SJSA1 (cell line): Measurements from ENCODE around the gene ACSS2. TPM values are rescaled to one million over a fixed set of nuclear protein-coding genes. Genes with fewer than 3 reads are reported as not detected.
"Not testable (repeated sequence)": the region's sequence is repeated elsewhere in the genome, so short reads cannot be mapped to it uniquely, and the experiment has no call there.

Experiments used
- DNase-seq, 2 experiments: peaks; one replicate each; pipeline ENCODE4 v3.0.0-alpha.2; 2015 to 2020; ENCODE audit warnings: low spot score in 2 of 2, low read depth in 1 of 2
- H3K27ac ChIP-seq: fragments of 250-450 bp; sonication (Bioruptor Pico); 2 replicates; pipeline ENCODE4 v1.5.1; 2020; ENCODE audit warnings: mild to moderate bottlenecking, moderate library complexity
- H3K27me3 ChIP-seq: fragments of 250-450 bp; sonication (Bioruptor Pico); replicated peaks from 2 replicates; pipeline ENCODE4 v1.5.1; 2020; ENCODE audit warnings: mild to moderate bottlenecking, moderate library complexity
- H3K36me3 ChIP-seq: fragments of 250-450 bp; sonication (Bioruptor Pico); 2 replicates; pipeline ENCODE4 v1.5.1; 2020; ENCODE audit warnings: mild to moderate bottlenecking
- H3K4me1 ChIP-seq: fragments of 250-450 bp; sonication (Bioruptor Pico); replicated peaks from 2 replicates; pipeline ENCODE4 v1.6.1; 2021; ENCODE audit warnings: mild to moderate bottlenecking
- H3K4me3 ChIP-seq: fragments of 250-450 bp; sonication (Bioruptor Pico); 2 replicates; pipeline ENCODE4 v1.5.1; 2020; ENCODE audit warnings: mild to moderate bottlenecking
- H3K9me3 ChIP-seq: fragments of 250-450 bp; sonication (Bioruptor Pico); replicated peaks from 2 replicates; pipeline ENCODE4 v1.5.1; 2020; ENCODE audit warnings: mild to moderate bottlenecking
- total RNA-seq: library from RNA; depleted of rRNA; stranded (reverse); fragments of >200 nt; shearing (Covaris generic); gene quantifications from 2 replicates; pipeline ENCODE4 v1.2.3, GENCODE V29; 2014

ACSS2 gene
- total RNA-seq, 1 experiment from 2014 or later: 26.1 TPM

GRCh38 chr20:34883087-34883688 is 6.8 kb downstream of the ACSS2 start:
- Histone ChIP-seq H3K27ac (no peak overlapping the region), H3K36me3 (peaks cover 17% of the 10 kb centered on the region), H3K4me1 (0 out of 2 replicates have a peak, but pooled peaks cover 3% of the 10 kb centered on the region), H3K27me3 (no peaks in the 10 kb centered on the region), H3K4me3 (no peak overlapping the region), H3K9me3 (no peaks in the 10 kb centered on the region)
- DNase-seq: no peak

- Histone ChIP-seq H3K27me3 (no peaks in the 10 kb centered on the region), H3K4me1 (0 out of 2 replicates have a peak, but pooled peaks cover 3% of the 10 kb centered on the region), H3K4me3 (no peak overlapping the region)
These were observed 7.4 kb downstream of the ACSS2 start for GRCh38 chr20:34883809-34884208.

GRCh38 chr20:34884260-34884659 is 7.8 kb downstream of the ACSS2 start:
- Histone ChIP-seq H3K4me3 (no peak overlapping the region), H3K9me3 (no peaks in the 10 kb centered on the region), H3K36me3 (peaks cover 17% of the 10 kb centered on the region)

More at GRCh38 chr20:34883809-34884208, 7.4 kb downstream of the ACSS2 start:
- Histone ChIP-seq H3K9me3 (no peaks in the 10 kb centered on the region), H3K27ac (no peak overlapping the region), H3K36me3 (peaks cover 17% of the 10 kb centered on the region)
- no peak for DNase-seq

DNA sequence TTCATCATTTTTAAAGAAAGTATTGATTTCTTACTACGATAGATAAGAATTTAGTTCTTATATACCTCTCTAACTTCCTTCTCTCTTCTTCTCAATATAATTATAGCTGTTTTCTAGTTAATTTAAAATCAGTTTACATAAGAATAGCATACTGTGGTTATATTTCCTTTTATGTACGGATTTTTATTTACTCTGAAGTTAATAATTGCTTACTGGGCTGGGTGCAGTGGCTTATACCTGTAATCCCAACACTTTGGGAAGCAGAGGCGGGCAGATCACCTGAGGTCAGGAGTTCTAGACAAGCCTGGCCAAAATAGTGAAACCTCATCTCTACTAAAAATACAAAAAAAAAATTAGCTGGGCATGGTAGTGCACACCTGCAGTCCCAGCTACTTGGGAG is 9.7 kb downstream of the ACSS2 start:
- Histone ChIP-seq H3K27ac (no peak overlapping the region), H3K27me3 (no peaks in the 10 kb centered on the region), H3K4me1 (peaks cover 5% of the 10 kb centered on the region), H3K9me3 (no peaks in the 10 kb centered on the region), H3K36me3 (peaks cover 17% of the 10 kb centered on the region), H3K4me3 (no peak overlapping the region)
- no peak for DNase-seq

More at GRCh38 chr20:34884260-34884659, 7.8 kb downstream of the ACSS2 start:
- H3K4me1 ChIP-seq: 0 out of 2 replicates have a peak, but pooled peaks cover 3% of the 10 kb centered on the region
- H3K27me3 ChIP-seq: no peaks in the 10 kb centered on the region
- no peak for DNase-seq
- no peak overlapping the region for H3K27ac ChIP-seq

GRCh38 chr20:34887023-34887422 is 10.6 kb downstream of the ACSS2 start:
- H3K27me3 ChIP-seq: no peaks in the 10 kb centered on the region
- H3K4me1 ChIP-seq: peaks cover 11% of the 10 kb centered on the region
- H3K27ac ChIP-seq: no peak overlapping the region
- no peak for DNase-seq
- no peak overlapping the region for H3K4me3 ChIP-seq
- peaks cover 20% of the 10 kb centered on the region for H3K36me3 ChIP-seq
- no peaks in the 10 kb centered on the region for H3K9me3 ChIP-seq

GRCh38 chr20:34888468-34888867 is 12.1 kb downstream of the ACSS2 start:
- H3K27ac ChIP-seq: no peak overlapping the region
- no peak for DNase-seq
- peaks cover 13% of the 10 kb centered on the region for H3K36me3 ChIP-seq
- no peaks in the 10 kb centered on the region for H3K9me3 ChIP-seq
- peaks cover 11% of the 10 kb centered on the region for H3K4me1 ChIP-seq
- no peak overlapping the region for H3K4me3 ChIP-seq
- H3K27me3 ChIP-seq: no peaks in the 10 kb centered on the region

DNA sequence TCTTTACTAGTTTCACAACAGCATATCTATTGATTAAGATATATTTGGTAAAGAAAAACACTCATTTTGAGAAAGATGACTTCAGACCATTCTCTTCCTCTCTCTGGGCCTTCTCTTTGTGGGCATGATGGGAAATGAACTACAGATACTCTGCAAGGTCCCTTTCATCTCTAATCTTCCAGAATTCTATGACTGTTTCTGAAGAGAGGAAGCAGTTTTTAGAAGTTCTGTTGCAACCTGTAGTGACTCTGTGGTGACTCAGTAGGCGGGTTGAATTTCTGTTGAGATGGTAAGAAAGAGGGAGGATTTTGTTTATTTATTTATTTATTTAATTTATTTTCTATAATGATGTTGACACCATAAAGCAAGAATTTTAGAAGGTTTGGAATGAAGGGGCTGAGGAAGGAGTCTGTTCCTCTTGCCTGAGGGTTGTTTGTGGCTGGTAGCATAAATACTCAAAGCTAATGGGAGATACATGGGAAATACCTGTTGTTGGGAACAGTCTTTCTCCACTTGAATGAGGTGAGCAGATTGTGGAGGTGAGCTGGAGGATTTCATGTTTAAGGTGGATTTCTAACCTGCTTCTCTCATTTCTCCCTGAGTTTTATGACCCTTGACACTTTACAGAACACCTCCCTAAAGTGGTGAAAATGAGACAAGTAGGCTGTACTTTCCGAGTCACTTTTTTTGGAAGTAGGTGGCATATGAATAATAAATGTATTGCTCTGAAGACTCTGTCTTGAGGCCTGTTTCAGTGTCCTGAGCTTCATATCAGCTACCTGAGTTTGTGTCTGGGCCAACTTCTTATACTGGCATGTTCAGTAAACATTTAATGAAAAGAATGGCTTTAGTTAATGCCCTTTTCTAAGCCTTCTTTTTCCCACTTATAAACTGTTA is 15.0 kb downstream of the ACSS2 start:
- Histone ChIP-seq H3K4me1 (peaks cover 11% of the 10 kb centered on the region), H3K27me3 (no peaks in the 10 kb centered on the region), H3K4me3 (no peak overlapping the region), H3K9me3 (no peaks in the 10 kb centered on the region), H3K36me3 (peaks cover 3% of the 10 kb centered on the region; the same call in 1 of the 2 replicates), H3K27ac (no peak overlapping the region)
- DNase-seq: no peak

DNA sequence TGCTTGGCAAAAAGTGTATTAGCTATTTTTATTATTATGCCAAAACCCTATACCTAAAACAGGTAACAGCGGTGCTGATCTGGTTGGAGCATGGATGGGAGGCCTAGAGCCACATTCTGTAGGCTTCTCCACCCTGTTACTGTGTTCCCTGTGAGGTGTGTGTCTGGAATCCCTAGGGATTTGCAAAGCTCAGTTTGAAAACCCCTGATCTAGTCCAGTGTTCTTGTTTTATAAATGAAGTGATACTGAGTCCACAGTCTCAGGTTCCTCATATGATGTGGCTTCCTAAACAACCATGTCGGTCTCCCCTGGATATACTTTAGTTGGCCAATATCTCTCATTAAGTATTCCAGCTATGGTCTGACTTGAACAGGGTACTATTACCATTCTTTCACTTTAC is 16.3 kb downstream of the ACSS2 start:
- H3K36me3 ChIP-seq: 0 out of 2 replicates have a peak, but pooled peaks cover 3% of the 10 kb centered on the region
- no peaks in the 10 kb centered on the region for H3K9me3 ChIP-seq
- no peak overlapping the region for H3K4me3 ChIP-seq
- no peak overlapping the region for H3K27ac ChIP-seq
- DNase-seq: no peak
- peaks cover 11% of the 10 kb centered on the region for H3K4me1 ChIP-seq
- H3K27me3 ChIP-seq: no peaks in the 10 kb centered on the region

- Histone ChIP-seq H3K9me3 (no peaks in the 10 kb centered on the region), H3K27me3 (no peaks in the 10 kb centered on the region), H3K4me1 (peaks cover 11% of the 10 kb centered on the region), H3K4me3 (no peak overlapping the region), H3K27ac (no peak overlapping the region), H3K36me3 (0 out of 2 replicates have a peak, but pooled peaks cover 3% of the 10 kb centered on the region)
- DNase-seq: no peak
These were observed 18.3 kb downstream of the ACSS2 start for GRCh38 chr20:34894723-34895122.

- no peaks in the 10 kb centered on the region for H3K9me3 ChIP-seq
- no peak for DNase-seq
- no peak overlapping the region for H3K4me3 ChIP-seq
These were observed 19.1 kb downstream of the ACSS2 start for GRCh38 chr20:34895465-34895864.

DNA sequence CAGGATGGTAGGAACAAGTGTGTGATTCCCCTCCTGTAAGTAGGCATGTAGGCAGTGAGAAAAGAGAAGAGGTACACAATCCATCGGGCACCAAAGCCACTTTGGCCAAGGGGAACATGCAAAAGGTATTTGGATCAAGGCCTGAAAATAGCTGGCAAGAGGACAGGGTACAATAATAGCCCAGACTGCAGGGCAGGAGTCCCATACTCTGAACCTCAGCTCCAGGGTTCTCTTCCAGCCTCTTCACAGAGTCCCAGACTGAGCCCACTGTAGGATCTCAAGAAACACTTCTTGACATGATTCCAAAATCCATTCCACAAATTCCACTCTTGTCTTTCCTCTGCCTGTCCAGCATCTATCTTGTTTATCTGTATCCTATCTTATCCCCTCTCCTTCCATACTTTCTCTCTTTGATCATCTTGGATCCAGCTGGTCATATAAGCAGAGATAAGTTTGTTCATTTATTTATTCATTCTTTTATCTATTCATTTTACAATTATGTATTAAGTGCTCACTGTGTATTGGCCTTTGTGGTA is 19.7 kb downstream of the ACSS2 start:
- H3K36me3 ChIP-seq: 0 out of 2 replicates have a peak, but pooled peaks cover 3% of the 10 kb centered on the region
- no peak overlapping the region for H3K4me3 ChIP-seq
- peaks cover 5% of the 10 kb centered on the region; the same call in 1 of the 2 replicates for H3K4me1 ChIP-seq
- no peak overlapping the region for H3K27ac ChIP-seq
- no peaks in the 10 kb centered on the region for H3K27me3 ChIP-seq
- H3K9me3 ChIP-seq: no peaks in the 10 kb centered on the region
- DNase-seq: no peak

More at GRCh38 chr20:34895465-34895864, 19.1 kb downstream of the ACSS2 start:
- Histone ChIP-seq H3K27ac (no peak overlapping the region), H3K27me3 (no peaks in the 10 kb centered on the region), H3K4me1 (peaks cover 11% of the 10 kb centered on the region), H3K36me3 (0 out of 2 replicates have a peak, but pooled peaks cover 3% of the 10 kb centered on the region)

- not testable (repeated sequence) for H3K36me3 ChIP-seq, H3K27me3 ChIP-seq, H3K27ac ChIP-seq, H3K4me1 ChIP-seq, DNase-seq, H3K4me3 ChIP-seq, H3K9me3 ChIP-seq
These were observed 21.7 kb downstream of the ACSS2 start for GRCh38 chr20:34898129-34898528.

GRCh38 chr20:34898731-34899130 is 22.3 kb downstream of the ACSS2 start:
- H3K27me3 ChIP-seq, H3K36me3 ChIP-seq, H3K4me3 ChIP-seq, DNase-seq, H3K27ac ChIP-seq, H3K4me1 ChIP-seq, H3K9me3 ChIP-seq: not testable (repeated sequence)

GRCh38 chr20:34904202-34904621 is 27.8 kb downstream of the ACSS2 start:
- Histone ChIP-seq H3K27ac (no peak overlapping the region), H3K9me3 (no peaks in the 10 kb centered on the region), H3K27me3 (no peaks in the 10 kb centered on the region), H3K36me3 (no peaks in the 10 kb centered on the region), H3K4me3 (no peak overlapping the region), H3K4me1 (peaks cover 16% of the 10 kb centered on the region)
- DNase-seq: no peak
